ENCODE results near the gene BMP7.

Gene BMP7

DNA sequence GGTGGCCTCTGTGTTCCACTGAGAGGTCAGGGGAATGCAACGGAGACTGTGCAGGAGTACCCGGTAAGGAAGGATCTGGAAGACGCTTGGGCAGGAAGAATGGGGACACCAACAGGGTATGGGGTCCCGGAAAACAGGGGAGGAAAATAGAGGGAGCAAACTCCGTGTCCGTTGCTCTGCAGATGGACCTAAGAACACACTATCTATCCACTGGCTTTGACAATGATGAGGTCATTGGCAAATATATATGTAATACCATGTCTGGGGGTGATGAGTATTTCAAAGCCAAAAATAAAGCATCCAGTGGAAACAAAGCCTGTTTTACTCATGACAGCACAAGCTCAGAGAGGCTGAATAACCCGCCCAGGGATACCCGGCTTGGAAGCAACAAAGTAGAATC lies 80.2 kb downstream of the BMP7 start:
- Histone ChIP-seq H3K27me3 (ENCODE audit: insufficient read depth, low read depth, severe bottlenecking) (peaks cover 5% of the 10 kb centered on the region), H3K4me3 (ENCODE audit: low read depth, low read length) (no peak overlapping the region), H3K36me3 (no peaks in the 10 kb centered on the region), H3K27ac (no peak overlapping the region), H3K9me3 (ENCODE audit: severe bottlenecking) (no peaks in the 10 kb centered on the region)
- no peak for DNase-seq
- TF ChIP-seq, protein P1, sequence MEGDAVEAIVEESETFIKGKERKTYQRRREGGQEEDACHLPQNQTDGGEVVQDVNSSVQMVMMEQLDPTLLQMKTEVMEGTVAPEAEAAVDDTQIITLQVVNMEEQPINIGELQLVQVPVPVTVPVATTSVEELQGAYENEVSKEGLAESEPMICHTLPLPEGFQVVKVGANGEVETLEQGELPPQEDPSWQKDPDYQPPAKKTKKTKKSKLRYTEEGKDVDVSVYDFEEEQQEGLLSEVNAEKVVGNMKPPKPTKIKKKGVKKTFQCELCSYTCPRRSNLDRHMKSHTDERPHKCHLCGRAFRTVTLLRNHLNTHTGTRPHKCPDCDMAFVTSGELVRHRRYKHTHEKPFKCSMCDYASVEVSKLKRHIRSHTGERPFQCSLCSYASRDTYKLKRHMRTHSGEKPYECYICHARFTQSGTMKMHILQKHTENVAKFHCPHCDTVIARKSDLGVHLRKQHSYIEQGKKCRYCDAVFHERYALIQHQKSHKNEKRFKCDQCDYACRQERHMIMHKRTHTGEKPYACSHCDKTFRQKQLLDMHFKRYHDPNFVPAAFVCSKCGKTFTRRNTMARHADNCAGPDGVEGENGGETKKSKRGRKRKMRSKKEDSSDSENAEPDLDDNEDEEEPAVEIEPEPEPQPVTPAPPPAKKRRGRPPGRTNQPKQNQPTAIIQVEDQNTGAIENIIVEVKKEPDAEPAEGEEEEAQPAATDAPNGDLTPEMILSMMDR (IDR thresholded peaks at IDR 0.05; ENCODE audit: low read depth, low read length): no peak

DNA sequence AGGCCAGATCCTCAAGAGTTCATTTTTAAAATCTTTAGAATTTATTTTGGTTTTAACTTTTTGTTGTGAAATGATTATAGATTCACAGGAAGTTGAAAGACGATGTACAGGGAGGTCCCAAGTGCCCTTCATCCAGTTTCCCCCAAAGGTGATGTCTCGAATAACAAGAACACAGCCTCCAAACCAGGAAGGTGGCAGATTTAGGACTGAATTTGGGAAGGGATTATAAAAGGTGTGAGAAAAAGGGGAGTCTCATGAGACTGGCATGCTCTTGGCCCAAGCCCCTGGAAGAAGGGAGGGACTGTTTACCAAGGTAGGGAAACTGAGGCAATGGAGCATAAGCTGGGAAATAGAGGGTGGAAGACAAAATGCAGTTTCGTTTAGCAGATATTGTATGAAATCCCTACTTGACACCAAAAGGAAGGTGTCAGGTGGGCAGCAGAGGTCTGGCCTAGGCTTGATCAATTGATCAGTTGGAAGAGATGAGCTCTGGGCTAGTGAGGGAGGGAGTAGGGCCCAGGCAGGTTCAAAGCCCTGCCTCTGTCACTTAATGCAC lies 81.2 kb downstream of the BMP7 start:
- Histone ChIP-seq H3K9me3 (ENCODE audit: severe bottlenecking) (no peaks in the 10 kb centered on the region), H3K36me3 (no peaks in the 10 kb centered on the region), H3K27me3 (ENCODE audit: insufficient read depth, low read depth, severe bottlenecking) (peaks cover 5% of the 10 kb centered on the region), H3K4me3 (ENCODE audit: low read depth, low read length) (no peak overlapping the region), H3K27ac (no peak overlapping the region)
- DNase-seq: no peak
- TF ChIP-seq, protein P1 (IDR thresholded peaks at IDR 0.05; ENCODE audit: low read depth, low read length): no peak

DNA sequence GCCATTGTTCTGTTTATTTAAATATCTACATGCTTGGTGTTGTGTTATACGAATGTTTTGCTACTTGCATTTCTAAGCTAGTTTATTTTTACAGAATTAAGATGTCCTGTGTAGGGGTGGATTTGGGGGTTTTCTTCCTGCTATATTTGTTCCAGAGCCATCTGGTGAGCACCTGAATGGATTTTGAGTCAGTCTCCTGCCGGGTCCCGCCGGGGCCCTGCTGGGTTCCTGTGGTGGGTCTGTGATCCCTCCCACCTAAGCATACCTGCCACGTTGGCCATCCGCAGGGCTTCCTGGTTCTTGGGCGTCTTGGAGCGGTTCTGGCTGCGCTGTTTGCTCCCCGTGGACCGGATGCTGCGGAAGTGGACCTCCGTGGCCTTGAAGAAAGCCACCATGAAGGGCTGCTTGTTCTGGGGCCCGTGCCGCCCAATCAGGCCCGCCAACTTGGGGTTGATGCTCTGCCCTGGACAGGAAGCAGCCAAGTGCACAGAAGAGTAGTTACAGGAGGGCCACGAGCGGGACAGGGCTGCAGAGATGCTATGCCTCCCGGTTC lies 82.9 kb downstream of the BMP7 start:
- no peak overlapping the region for H3K27ac ChIP-seq
- TF ChIP-seq, protein P1 (IDR thresholded peaks at IDR 0.05; ENCODE audit: low read depth, low read length): no peak
- H3K4me3 ChIP-seq (ENCODE audit: low read depth, low read length): no peak overlapping the region
- H3K27me3 ChIP-seq (ENCODE audit: insufficient read depth, low read depth, severe bottlenecking): peaks cover 5% of the 10 kb centered on the region
- no peak for DNase-seq
- no peaks in the 10 kb centered on the region for H3K36me3 ChIP-seq
- no peaks in the 10 kb centered on the region for H3K9me3 ChIP-seq (ENCODE audit: severe bottlenecking)

DNA sequence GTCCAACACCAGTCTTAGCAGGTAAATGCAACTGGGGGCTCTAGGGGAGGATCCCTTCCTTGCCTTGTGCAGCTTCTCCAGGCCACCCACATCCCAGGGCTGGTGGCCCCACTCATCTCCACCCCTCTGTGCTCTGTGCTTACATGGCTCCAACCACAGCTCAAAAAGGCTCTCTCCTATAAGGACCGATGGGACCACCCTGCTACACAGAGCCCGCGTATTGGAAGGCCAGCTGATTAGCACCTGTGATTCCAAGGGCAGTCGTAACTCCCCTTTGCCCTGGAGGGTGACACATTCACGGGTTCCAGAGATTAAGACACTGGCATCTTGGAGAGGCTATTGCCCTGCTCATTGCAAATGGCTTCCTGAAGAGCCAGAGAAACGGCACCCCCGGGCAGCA lies 84.8 kb downstream of the BMP7 start:
- DNase-seq: no peak
- TF ChIP-seq, protein P1 (IDR thresholded peaks at IDR 0.05; ENCODE audit: low read depth, low read length): no peak
- H3K4me3 ChIP-seq (ENCODE audit: low read depth, low read length): no peak overlapping the region
- H3K27me3 ChIP-seq (ENCODE audit: insufficient read depth, low read depth, severe bottlenecking): peaks cover 16% of the 10 kb centered on the region
- H3K27ac ChIP-seq: no peak overlapping the region
- H3K9me3 ChIP-seq (ENCODE audit: severe bottlenecking): no peaks in the 10 kb centered on the region
- no peaks in the 10 kb centered on the region for H3K36me3 ChIP-seq

DNA sequence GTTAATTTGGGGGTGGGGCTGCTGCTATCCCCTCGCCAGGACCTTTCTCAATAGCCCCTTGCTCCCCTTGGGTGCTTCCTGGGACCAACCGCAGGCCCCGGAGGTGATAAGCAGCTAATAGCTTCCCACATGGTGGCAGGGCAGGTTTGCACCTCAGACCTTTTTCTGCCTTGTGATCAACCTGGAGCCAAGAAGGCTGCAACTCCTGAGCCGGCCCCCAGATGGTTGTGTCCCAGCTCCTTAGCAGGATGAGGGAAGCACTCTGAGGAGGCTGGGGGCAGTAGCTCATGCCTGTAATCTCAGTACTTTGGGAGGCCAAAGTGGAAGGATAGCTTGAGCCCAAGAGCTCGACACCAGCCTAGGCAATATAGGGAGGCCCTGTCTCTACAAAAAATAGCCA lies 85.5 kb downstream of the BMP7 start:
- Histone ChIP-seq H3K36me3 (no peaks in the 10 kb centered on the region), H3K27ac (no peak overlapping the region), H3K27me3 (ENCODE audit: insufficient read depth, low read depth, severe bottlenecking) (peaks cover 19% of the 10 kb centered on the region), H3K9me3 (ENCODE audit: severe bottlenecking) (no peaks in the 10 kb centered on the region), H3K4me3 (ENCODE audit: low read depth, low read length) (no peak overlapping the region)
- TF ChIP-seq, protein P1 (IDR thresholded peaks at IDR 0.05; ENCODE audit: low read depth, low read length): 0 out of 2 replicates have a peak, but pooled peaks have one; percentile 10
- peak; percentile 23 for DNase-seq

GRCh38 chr20:57180387-57180786 lies 86.1 kb downstream of the BMP7 start:
- Histone ChIP-seq H3K27me3 (ENCODE audit: insufficient read depth, low read depth, severe bottlenecking) (peaks cover 20% of the 10 kb centered on the region), H3K9me3 (ENCODE audit: severe bottlenecking) (no peaks in the 10 kb centered on the region), H3K4me3 (ENCODE audit: low read depth, low read length) (no peak overlapping the region), H3K27ac (no peak overlapping the region), H3K36me3 (no peaks in the 10 kb centered on the region)
- TF ChIP-seq, protein P1 (IDR thresholded peaks at IDR 0.05; ENCODE audit: low read depth, low read length): no peak
- no peak for DNase-seq

Data from WERI-Rb-1 (cell line).